H1 (cell line): Measurements from ENCODE around the gene DCDC1. TPM values are rescaled to one million over a fixed set of nuclear protein-coding genes. Genes with fewer than 3 reads are reported as not detected.

Experiments
- CTCF ChIA-PET: fragments of 300-600 bp; sonication (Branson Sonifier 250); formaldehyde crosslinking; loops from one replicate; lab custom pipeline; 2021; ENCODE audit not compliant: partially characterized antibody; lab: Charles Lee
- POLR2A ChIA-PET: fragments of 300-600 bp; sonication (Branson Sonifier 250); formaldehyde crosslinking; loops from one replicate; lab custom pipeline; 2021; ENCODE audit warnings: inconsistent platforms; ENCODE audit not compliant: partially characterized antibody; lab: Charles Lee
- DNase-seq, 2 experiments: peaks; one replicate each; pipeline versions ENCODE4 v3.0.0 to v3.0.0-alpha.2; 2010 to 2022; ENCODE audit warnings: low spot score in 2 of 2, low read depth in 1 of 2, mixed read lengths in 1 of 2
- FAIRE-seq: peaks from 2 replicates; lab custom pipeline; 2011; peaks lifted over from hg19 to GRCh38; lab: Jason Lieb, UNC
- H2AFZ ChIP-seq: 2 replicates; pipeline ENCODE4 v1.8.1; 2012; ENCODE audit warnings: low read length, inconsistent platforms
- H2AK5ac ChIP-seq: 2 replicates; pipeline ENCODE4 v1.6.1; 2013; ENCODE audit warnings: low read depth, low read length
- H2BK120ac ChIP-seq: replicated peaks from 2 replicates; pipeline ENCODE3; 2013; ENCODE audit warnings: low read depth, low read length, inconsistent platforms
- H2BK12ac ChIP-seq: 2 replicates; pipeline ENCODE4 v1.6.1; 2013; ENCODE audit warnings: low read depth, low read length
- H2BK15ac ChIP-seq: 2 replicates; pipeline ENCODE4 v1.6.1; 2013; ENCODE audit warnings: low read length
- H2BK20ac ChIP-seq: 2 replicates; pipeline ENCODE4 v1.6.1; 2013; ENCODE audit warnings: low read length
- H2BK5ac ChIP-seq: 2 replicates; pipeline ENCODE4 v1.6.1; 2013; ENCODE audit warnings: low read depth, low read length
- H3K14ac ChIP-seq: 2 replicates; pipeline ENCODE4 v1.6.1; 2013; ENCODE audit warnings: inconsistent platforms; ENCODE audit not compliant: insufficient read length
- H3K18ac ChIP-seq: 2 replicates; pipeline ENCODE4 v1.6.1; 2013; ENCODE audit warnings: low read length; ENCODE audit errors: extremely low read depth
- H3K23ac ChIP-seq: 2 replicates; pipeline ENCODE4 v1.6.1; 2013; ENCODE audit warnings: inconsistent platforms; ENCODE audit not compliant: insufficient read length
- H3K23me2 ChIP-seq: 2 replicates; pipeline ENCODE4 v1.6.1; 2013; ENCODE audit warnings: low read depth, low read length
- H3K27ac ChIP-seq: 2 replicates; pipeline ENCODE4 v1.6.1; 2011; ENCODE audit warnings: low read depth, low read length, inconsistent platforms
- H3K27me3 ChIP-seq, 4 experiments: replicated peaks in 1 of 4; 1 replicate in 1 of 4; 2 replicates in 3 of 4; pipeline versions ENCODE4 v1.6.1 to v1.8.1; 2011 to 2013; ENCODE audit warnings: low read length in 3 of 4, mild to moderate bottlenecking in 3 of 4, inconsistent platforms in 2 of 4, mixed read lengths in 2 of 4, moderate library complexity in 1 of 4; ENCODE audit not compliant: control insufficient read depth in 3 of 4, insufficient read depth in 3 of 4; ENCODE audit errors: extremely low read depth in 1 of 4
- H3K36me3 ChIP-seq, 4 experiments: 2 replicates each; pipeline versions ENCODE4 v1.6.1 to v1.8.1; 2011 to 2013; ENCODE audit warnings: mild to moderate bottlenecking in 4 of 4, low read length in 3 of 4, moderate library complexity in 2 of 4, control low read depth in 1 of 4, inconsistent platforms in 1 of 4; ENCODE audit not compliant: insufficient read depth in 4 of 4, control insufficient read depth in 2 of 4
- H3K4ac ChIP-seq: replicated peaks from 2 replicates; pipeline ENCODE3; 2013; ENCODE audit warnings: low read length, low read depth, mixed read lengths, inconsistent platforms; ENCODE audit not compliant: insufficient read length
- H3K4me1 ChIP-seq, 4 experiments: replicated peaks in 1 of 4; 1 replicate in 1 of 4; 2 replicates in 3 of 4; pipeline versions ENCODE4 v1.6.1 to v1.8.1; 2011 to 2013; ENCODE audit warnings: low read length in 3 of 4, inconsistent platforms in 2 of 4, mixed read lengths in 1 of 4; ENCODE audit not compliant: insufficient read depth in 4 of 4, control insufficient read depth in 3 of 4
- H3K4me2 ChIP-seq, 2 experiments: 2 replicates each; pipeline versions ENCODE4 v1.6.1 to v1.8.1; 2011 to 2013; ENCODE audit warnings: low read depth in 2 of 2, low read length in 2 of 2, control low read depth in 1 of 2, inconsistent platforms in 1 of 2, mild to moderate bottlenecking in 1 of 2; ENCODE audit not compliant: insufficient read depth in 1 of 2
- H3K4me3 ChIP-seq, 4 experiments: fragments of 200-600, 300-600 bp in 1 of 4; sonication (generic), shearing (Covaris generic), sonication (Bioruptor Twin) in 1 of 4; 2 replicates each; pipeline versions ENCODE4 v1.5.1 to v1.8.1; 2011 to 2016; ENCODE audit warnings: low read length in 4 of 4, low read depth in 3 of 4, control low read depth in 2 of 4, inconsistent platforms in 2 of 4, mild to moderate bottlenecking in 2 of 4, mixed read lengths in 1 of 4, moderate library complexity in 1 of 4; ENCODE audit not compliant: insufficient read depth in 2 of 4; ENCODE audit errors: extremely low read depth in 1 of 4
- H3K56ac ChIP-seq: replicated peaks from 2 replicates; pipeline ENCODE3; 2013; ENCODE audit warnings: low read depth, mild to moderate bottlenecking, mixed read lengths, low read length, inconsistent platforms; ENCODE audit not compliant: insufficient read length
- H3K79me1 ChIP-seq: 2 replicates; pipeline ENCODE4 v1.6.1; 2013; ENCODE audit warnings: low read depth, low read length, control low read depth
- H3K79me2 ChIP-seq, 2 experiments: 2 replicates each; pipeline versions ENCODE4 v1.6.1 to v1.8.1; 2012 to 2013; ENCODE audit warnings: low read length in 2 of 2, mild to moderate bottlenecking in 2 of 2, inconsistent platforms in 1 of 2; ENCODE audit not compliant: insufficient read depth in 2 of 2, control insufficient read depth in 1 of 2
- H3K9ac ChIP-seq, 4 experiments: replicated peaks in 1 of 4; 1 replicate in 1 of 4; 2 replicates in 3 of 4; pipeline versions ENCODE4 v1.6.1 to v1.8.1; 2011 to 2013; ENCODE audit warnings: low read depth in 3 of 4, low read length in 3 of 4, control low read depth in 2 of 4, mild to moderate bottlenecking in 2 of 4, moderate library complexity in 2 of 4, inconsistent platforms in 1 of 4; ENCODE audit errors: extremely low read depth in 1 of 4
- H3K9me3 ChIP-seq, 2 experiments: 2 replicates each; pipeline versions ENCODE4 v1.6.1 to v1.8.1; 2012 to 2013; ENCODE audit warnings: mild to moderate bottlenecking in 2 of 2, moderate library complexity in 2 of 2, control low read depth in 1 of 2, inconsistent platforms in 1 of 2, low read depth in 1 of 2, low read length in 1 of 2, mixed read lengths in 1 of 2; ENCODE audit not compliant: insufficient read depth in 2 of 2
- H4K20me1 ChIP-seq, 2 experiments: replicated peaks in 1 of 2; 2 replicates each; pipeline versions ENCODE3 to v1.8.1; 2011 to 2013; ENCODE audit warnings: inconsistent platforms in 2 of 2, low read length in 2 of 2, mild to moderate bottlenecking in 1 of 2; ENCODE audit not compliant: insufficient read depth in 2 of 2, control insufficient read depth in 1 of 2
- H4K5ac ChIP-seq: 2 replicates; pipeline ENCODE4 v1.6.1; 2013; ENCODE audit warnings: low read length, low read depth, mixed read lengths, inconsistent platforms; ENCODE audit not compliant: insufficient read length
- H4K8ac ChIP-seq: 2 replicates; pipeline ENCODE4 v1.8.0; 2013; ENCODE audit warnings: mild to moderate bottlenecking, moderate library complexity, low read length, inconsistent platforms; ENCODE audit not compliant: insufficient read depth; ENCODE audit errors: extremely low read depth
- H4K91ac ChIP-seq: replicated peaks from 2 replicates; pipeline ENCODE3; 2013; ENCODE audit warnings: low read length, mixed read lengths, inconsistent platforms; ENCODE audit not compliant: insufficient read length
- RXRA ChIP-seq: IDR thresholded peaks from 2 replicates; pipeline ENCODE4 v1.6.1; 2011; ENCODE audit warnings: low read depth, mild to moderate bottlenecking, low read length, moderate library complexity; ENCODE audit not compliant: insufficient read depth
- WGBS, 2 experiments: shearing (Covaris generic) in 1 of 2; methylation state at CpG; one replicate each; pipeline versions ENCODE4 v1.1.6 to v1.1.7; 2013 to 2015; ENCODE audit warnings: low lambda C conversion rate in 2 of 2, mixed read lengths in 2 of 2, inconsistent platforms in 1 of 2, low coverage in 1 of 2, missing lambda C conversion rate in 1 of 2; ENCODE audit not compliant: insufficient replicate concordance in 2 of 2, insufficient coverage in 1 of 2, insufficient read length in 1 of 2; ENCODE audit errors: extremely low coverage in 1 of 2, missing lambda C conversion rate in 1 of 2; 5-methylcytosine and 5-hydroxymethylcytosine counted together
- polyA plus RNA-seq, 7 experiments: library from polyadenylated mRNA; depleted of rRNA in 3 of 7; stranded (reverse) in 5 of 7; unstranded in 2 of 7; fragments of >200 nt in 5 of 7; fragments of 200-250 nt in 2 of 7; gene quantifications; 1 replicate in 5 of 7; 2 replicates in 1 of 7; 4 replicates in 1 of 7; pipeline versions ENCODE4 v1.2.1 to v1.2.3, GENCODE V29; 2011 to 2013; ENCODE audit warnings: missing spikeins in 2 of 7, mixed read lengths in 2 of 7
- total RNA-seq: library from RNA; stranded (reverse); fragmentation: NEBNext Ultra II Directional; extraction: Animal tissue kit (Norgen Biotek cat#: 25700); gene quantifications from 2 replicates; pipeline ENCODE4 v1.2.1, GENCODE V29; 2021

Gene DCDC1
- total and polyA plus RNA-seq, 2 of the 8 experiments (the other 6 are each of a cell fraction or from before 2014, with no cell fraction given), result 0.15 to 0.56 TPM

- TF ChIP-seq RXRA, result no peak
- TF ChIP-seq, all 59 proteins: peak for 0
Measured at GRCh38 chr11:30868626-30869081, 500.9 kb downstream of the DCDC1 start.

More at GRCh38 chr11:30868626-30869081, 500.9 kb downstream of the DCDC1 start:
- Histone ChIP-seq H2BK15ac (no peak overlapping the region), H2BK120ac (no peak overlapping the region), H3K23ac (no peak overlapping the region), H4K5ac (no peak overlapping the region), H3K18ac (no peak overlapping the region), H3K4me2 (no peak overlapping the region), H2AFZ (peak overlapping the region; percentile 49; the same call in 1 of the 2 replicates), H3K56ac (no peak overlapping the region), H3K27me3 (no peaks in the 10 kb centered on the region), H3K23me2 (no peaks in the 10 kb centered on the region), H3K4ac (no peak overlapping the region), H3K79me1 (no peaks in the 10 kb centered on the region), H4K91ac (no peak overlapping the region), H3K4me1 (no peaks in the 10 kb centered on the region), H3K9ac (no peak overlapping the region), H2AK5ac (no peak overlapping the region), H2BK12ac (no peak overlapping the region), H3K14ac (no peak overlapping the region), H3K36me3 (no peaks in the 10 kb centered on the region; a peak in 1 of 8 replicates), H4K8ac (no peak overlapping the region), H3K27ac (no peak overlapping the region), H3K79me2 (no peaks in the 10 kb centered on the region), H4K20me1 (no peaks in the 10 kb centered on the region), H3K9me3 (no peaks in the 10 kb centered on the region), H3K4me3 (no peak overlapping the region), H2BK20ac (no peak overlapping the region), H2BK5ac (no peak overlapping the region)
- CTCF ChIA-PET, result interaction anchor here (0.8 kb wide), 2 partner anchors 47 to 136 kb away, joined by 3 read pairs; no protein-coding TSS in a partner anchor
- POLR2A ChIA-PET, result no interaction called here
- WGBS, 2 experiments, result 77% methylated on average over 2 of the region's 2 CpGs; no CpG with 5 or more reads in 1 of the 2 experiments
- DNase-seq (no peak), FAIRE-seq (no peak)
